ENCODE measurements around the gene BMERB1. TPM values are rescaled to one million over a fixed set of nuclear protein-coding genes. Genes with fewer than 3 reads are reported as not detected.

BMERB1 gene
- total RNA-seq, 1 donor from 2014 or later: 26.4 TPM

DNA sequence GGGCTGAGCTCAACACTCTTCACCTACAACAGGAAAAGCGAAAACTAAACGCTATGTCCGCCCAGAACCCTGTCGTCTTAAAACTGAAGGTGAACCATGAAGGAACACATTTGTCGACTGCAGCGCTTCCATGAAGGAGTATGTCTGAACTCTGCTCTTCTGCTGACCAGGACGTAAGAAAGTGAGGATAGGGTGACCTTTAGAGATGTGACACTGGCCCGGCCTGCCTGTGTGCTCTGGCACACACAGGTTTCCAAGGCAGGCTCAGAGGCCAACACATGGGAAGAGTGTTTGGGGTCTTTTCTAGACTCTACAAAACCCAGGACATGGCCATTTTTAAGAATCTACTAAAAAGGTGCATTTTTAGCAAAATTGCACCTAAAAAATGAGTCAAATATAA lies 187.5 kb downstream of the BMERB1 start:
- Mint-ChIP-seq H3K27me3 (no peaks in the 10 kb centered on the region), H3K36me3 (peaks cover 39% of the 10 kb centered on the region), H3K4me1 (ENCODE audit: unreplicated experiment) (no peaks in the 10 kb centered on the region), H3K4me3 (no peak overlapping the region), H3K27ac (no peak overlapping the region), H3K9me3 (no peaks in the 10 kb centered on the region)
- no peak for TF ChIP-seq CTCF (conservative IDR thresholded peaks at IDR 0.05)
- DNase-seq (ENCODE audit: extremely low spot score, unreplicated experiment): no peak

DNA sequence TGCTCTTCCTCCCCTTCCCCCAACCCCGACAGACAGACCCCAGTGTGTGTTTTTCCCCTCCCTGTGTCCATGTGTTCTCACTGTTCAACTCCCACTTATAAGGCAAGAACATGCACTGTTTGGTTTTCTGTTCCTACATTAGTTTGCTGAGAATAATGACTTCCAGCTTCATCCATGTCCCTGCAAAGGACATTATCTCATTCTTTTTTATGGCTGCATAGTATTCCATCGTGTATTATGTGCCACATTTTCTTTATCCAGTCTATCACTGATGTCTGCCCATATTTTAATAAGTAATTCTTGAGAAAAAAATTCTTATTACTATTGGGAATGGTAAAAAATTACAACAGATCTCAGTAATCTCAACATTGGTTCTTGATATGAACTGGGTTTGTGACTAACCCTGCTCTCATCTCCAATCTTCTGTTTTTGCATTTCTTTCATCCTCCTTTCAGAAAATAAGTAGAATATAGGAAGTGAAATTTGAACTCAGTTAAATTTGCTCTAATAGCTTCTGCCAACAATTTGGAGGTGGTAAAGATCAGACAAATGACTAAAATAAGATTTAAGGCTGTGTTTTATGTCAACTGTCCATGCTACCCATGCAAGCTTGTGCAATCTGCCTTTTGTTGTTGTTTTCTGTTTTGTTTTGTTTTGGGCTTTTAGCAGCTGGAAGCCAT lies 197.5 kb downstream of the BMERB1 start:
- no peak for TF ChIP-seq CTCF (conservative IDR thresholded peaks at IDR 0.05)
- H3K27ac Mint-ChIP-seq: no peak overlapping the region
- no peaks in the 10 kb centered on the region for H3K4me1 Mint-ChIP-seq (ENCODE audit: unreplicated experiment)
- no peak overlapping the region for H3K4me3 Mint-ChIP-seq
- H3K9me3 Mint-ChIP-seq: no peaks in the 10 kb centered on the region
- no peaks in the 10 kb centered on the region for H3K27me3 Mint-ChIP-seq
- H3K36me3 Mint-ChIP-seq: peaks cover 14% of the 10 kb centered on the region
- DNase-seq (ENCODE audit: extremely low spot score, unreplicated experiment): no peak

- Mint-ChIP-seq H3K9me3 (no peaks in the 10 kb centered on the region), H3K27ac (no peak overlapping the region), H3K4me1 (ENCODE audit: unreplicated experiment) (peaks cover 4% of the 10 kb centered on the region), H3K36me3 (peaks cover 19% of the 10 kb centered on the region), H3K4me3 (no peak overlapping the region), H3K27me3 (no peaks in the 10 kb centered on the region)
- DNase-seq (ENCODE audit: extremely low spot score, unreplicated experiment): no peak
- no peak for TF ChIP-seq CTCF (conservative IDR thresholded peaks at IDR 0.05)
These were observed 201.5 kb downstream of the BMERB1 start for GRCh38 chr16:15635926-15636325.

DNA sequence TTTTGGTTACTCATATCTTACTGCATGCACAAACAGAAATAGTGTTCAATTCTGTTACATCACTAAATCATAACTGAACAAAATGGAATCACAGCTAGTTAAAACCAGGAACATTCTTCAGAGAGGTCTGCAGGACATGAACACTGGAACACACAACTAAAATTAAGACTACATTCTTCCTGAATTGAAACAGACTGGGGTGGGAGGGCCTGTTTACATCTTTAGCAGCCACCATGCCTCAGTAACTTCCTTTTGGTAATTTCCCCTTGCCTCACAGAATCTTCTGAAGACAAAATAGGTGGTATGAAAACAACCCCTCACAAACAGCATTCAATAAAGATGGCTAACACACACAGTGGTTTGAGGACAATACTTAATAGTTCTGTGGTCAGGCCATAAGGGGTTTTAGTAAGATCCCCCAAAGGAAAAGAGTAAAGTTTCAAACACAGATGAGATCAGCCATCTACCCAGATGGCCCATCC lies 202.0 kb downstream of the BMERB1 start:
- Mint-ChIP-seq H3K27ac (no peak overlapping the region), H3K36me3 (peaks cover 19% of the 10 kb centered on the region), H3K4me1 (ENCODE audit: unreplicated experiment) (peaks cover 8% of the 10 kb centered on the region), H3K27me3 (no peaks in the 10 kb centered on the region), H3K9me3 (no peaks in the 10 kb centered on the region), H3K4me3 (no peak overlapping the region)
- no peak for DNase-seq (ENCODE audit: extremely low spot score, unreplicated experiment)
- TF ChIP-seq CTCF (conservative IDR thresholded peaks at IDR 0.05): no peak

Other genes with a start within 250 kb of the BMERB1 start
- gene NPIPA5, start 56.3 kb upstream of the BMERB1 start, total RNA-seq (ENCODE audit: low replicate concordance): 2.8 and 5.0 TPM in 2 replicates
- gene MPV17L, start 38.8 kb upstream of the BMERB1 start, total RNA-seq (ENCODE audit: low replicate concordance): 7.6 and 11.5 TPM in 2 replicates
- gene MARF1, start 208.6 kb downstream of the BMERB1 start, total RNA-seq (ENCODE audit: low replicate concordance): 54.6 and 75.4 TPM in 2 replicates
- 34.9 and 76.4 TPM in 2 replicates for gene NDE1, start 215.7 kb downstream of the BMERB1 start, total RNA-seq (ENCODE audit: low replicate concordance)